Vagina (tissue), 2 donors: ENCODE measurements around the gene TPPP3. TPM values are rescaled to one million over a fixed set of nuclear protein-coding genes. Genes with fewer than 3 reads are reported as not detected.
"Not testable (repeated sequence)": the region's sequence is repeated elsewhere in the genome, so short reads cannot be mapped to it uniquely, and the experiment has no call there.

ENCODE experiments used
- DNase-seq, 2 donors: peaks; one replicate each; pipeline ENCODE4 v3.0.0-alpha.2; 2017; ENCODE audit errors: extremely low spot score in 2 of 2
- H3K27ac ChIP-seq: fragments of 200-600 bp; sonication (generic); one replicate; pipeline ENCODE4 v1.5.1; 2019
- H3K27me3 ChIP-seq: fragments of 200-600 bp; sonication (generic); one replicate; pipeline ENCODE4 v1.5.1; 2019
- H3K36me3 ChIP-seq, 2 donors: fragments of 200-600 bp; sonication (generic); one replicate each; pipeline ENCODE4 v1.5.1; 2017 to 2019
- H3K4me1 ChIP-seq: fragments of 200-600 bp; sonication (generic); one replicate; pipeline ENCODE4 v1.5.1; 2019
- H3K4me3 ChIP-seq, 2 donors: fragments of 200-600 bp; sonication (generic); 1 replicate in 1 of 2; 2 replicates in 1 of 2; pipeline ENCODE4 v1.5.1; 2016 to 2019
- H3K9me3 ChIP-seq: fragments of 200-600 bp; sonication (generic); one replicate; pipeline ENCODE4 v1.5.1; 2019
- CTCF ChIP-seq, 3 experiments: fragments of 450-650 bp in 2 of 3; fragments of 200-600 bp in 1 of 3; sonication (generic) in 1 of 3; IDR thresholded peaks; one replicate each; pipeline ENCODE4 v1.5.1; 2017 to 2019; ENCODE audit warnings: antibody characterized with exemption in 3 of 3, mild to moderate bottlenecking in 2 of 3, moderate library complexity in 2 of 3
- POLR2A ChIP-seq, 2 donors: fragments of 450-650 bp; IDR thresholded peaks; one replicate each; pipeline ENCODE4 v1.6.1; 2017; ENCODE audit warnings: antibody characterized with exemption in 2 of 2, mild to moderate bottlenecking in 2 of 2, moderate library complexity in 2 of 2
- POLR2AphosphoS5 ChIP-seq, 2 donors: sonication (generic); formaldehyde crosslinking; IDR thresholded peaks; one replicate each; pipeline ENCODE4 v1.9.0; 2017; ENCODE audit warnings: antibody characterized with exemption in 2 of 2, mild to moderate bottlenecking in 2 of 2, low read depth in 1 of 2; ENCODE audit not compliant: insufficient read depth in 1 of 2
- intact Hi-C: fragments of 100-400 bp; cut with DNase I; formaldehyde crosslinking; loops from one replicate; pipeline ENCODE4 v1.15.1; 2023
- total RNA-seq: library from RNA; depleted of rRNA; stranded (reverse); fragments of >200 nt; gene quantifications from one replicate; pipeline ENCODE4 v1.2.3, GENCODE V29; 2016

Gene TPPP3
- total RNA-seq, 1 donor from 2014 or later: 28.2 TPM

- no peak for DNase-seq
- Histone ChIP-seq H3K4me1 (no peaks in the 10 kb centered on the region), H3K36me3 (no peaks in the 10 kb centered on the region), H3K4me3 (no peak overlapping the region), H3K27ac (no peak overlapping the region), H3K27me3 (no peaks in the 10 kb centered on the region), H3K9me3 (no peaks in the 10 kb centered on the region)
- intact Hi-C loops: no loop called here
- TF ChIP-seq POLR2AphosphoS5 (IDR thresholded peaks at IDR 0.05; ENCODE audit: insufficient read depth in 1 of 2, low read depth in 1 of 2): no peak
- TF ChIP-seq CTCF (IDR thresholded peaks at IDR 0.05): peak in 1 of 3 experiments; percentile 36
- TF ChIP-seq POLR2A (IDR thresholded peaks at IDR 0.05): no peak
These were observed 20.6 kb downstream of the TPPP3 start for GRCh38 chr16:67372664-67373063.

- H3K9me3 ChIP-seq: no peaks in the 10 kb centered on the region
- no peaks in the 10 kb centered on the region for H3K27me3 ChIP-seq
- no peaks in the 10 kb centered on the region for H3K36me3 ChIP-seq
- H3K4me1 ChIP-seq: no peaks in the 10 kb centered on the region
- intact Hi-C loops: no loop called here
- no peak overlapping the region for H3K27ac ChIP-seq
- no peak for TF ChIP-seq POLR2A (IDR thresholded peaks at IDR 0.05)
- TF ChIP-seq POLR2AphosphoS5 (IDR thresholded peaks at IDR 0.05; ENCODE audit: insufficient read depth in 1 of 2, low read depth in 1 of 2): no peak
- no peak for TF ChIP-seq CTCF (IDR thresholded peaks at IDR 0.05)
- no peak for DNase-seq
- no peak overlapping the region for H3K4me3 ChIP-seq
These were observed 22.6 kb downstream of the TPPP3 start for GRCh38 chr16:67370661-67371060.

- Histone ChIP-seq H3K9me3 (no peaks in the 10 kb centered on the region), H3K4me1 (no peaks in the 10 kb centered on the region), H3K27me3 (no peaks in the 10 kb centered on the region), H3K36me3 (no peaks in the 10 kb centered on the region), H3K27ac (no peak overlapping the region), H3K4me3 (no peak overlapping the region)
- TF ChIP-seq POLR2AphosphoS5 (IDR thresholded peaks at IDR 0.05; ENCODE audit: insufficient read depth in 1 of 2, low read depth in 1 of 2) (no peak), POLR2A (IDR thresholded peaks at IDR 0.05) (no peak), CTCF (IDR thresholded peaks at IDR 0.05) (no peak)
- intact Hi-C loops: no loop called here
- DNase-seq: no peak
These were observed 28.6 kb downstream of the TPPP3 start for GRCh38 chr16:67364600-67365235.

- no peaks in the 10 kb centered on the region for H3K4me1 ChIP-seq
- intact Hi-C loops: no loop called here
These were observed 32.3 kb downstream of the TPPP3 start for GRCh38 chr16:67361038-67361437.

GRCh38 chr16:67359540-67360269 is 33.6 kb downstream of the TPPP3 start:
- H3K9me3 ChIP-seq, intact Hi-C loops, H3K4me3 ChIP-seq, H3K36me3 ChIP-seq, DNase-seq, H3K27ac ChIP-seq, H3K27me3 ChIP-seq, H3K4me1 ChIP-seq: not testable (repeated sequence)

More at GRCh38 chr16:67361038-67361437, 32.3 kb downstream of the TPPP3 start:
- Histone ChIP-seq H3K36me3 (no peaks in the 10 kb centered on the region), H3K9me3 (no peaks in the 10 kb centered on the region), H3K27me3 (no peaks in the 10 kb centered on the region), H3K4me3 (no peak overlapping the region), H3K27ac (no peak overlapping the region)
- TF ChIP-seq CTCF (IDR thresholded peaks at IDR 0.05) (no peak), POLR2A (IDR thresholded peaks at IDR 0.05) (no peak), POLR2AphosphoS5 (IDR thresholded peaks at IDR 0.05; ENCODE audit: insufficient read depth in 1 of 2, low read depth in 1 of 2) (no peak)
- no peak for DNase-seq
